ENCODE data around the gene ARHGAP42.

GRCh38 chr11:100738701-100739270, 51.7 kb downstream of the ARHGAP42 start:
- no peak for TF ChIP-seq CTCF (IDR thresholded peaks at IDR 0.05)
- TF ChIP-seq POLR2A (IDR thresholded peaks at IDR 0.05) = no peak
